Activated CD4-positive, alpha-beta T cell treated with anti-CD3 and anti-CD28 coated beads for 48 hours (primary cell): ENCODE measurements around the gene RNF213.

Experiments
- DNase-seq: peaks from one replicate; pipeline ENCODE4 v3.0.0-alpha.2; 2020

The RNF213 gene

DNA sequence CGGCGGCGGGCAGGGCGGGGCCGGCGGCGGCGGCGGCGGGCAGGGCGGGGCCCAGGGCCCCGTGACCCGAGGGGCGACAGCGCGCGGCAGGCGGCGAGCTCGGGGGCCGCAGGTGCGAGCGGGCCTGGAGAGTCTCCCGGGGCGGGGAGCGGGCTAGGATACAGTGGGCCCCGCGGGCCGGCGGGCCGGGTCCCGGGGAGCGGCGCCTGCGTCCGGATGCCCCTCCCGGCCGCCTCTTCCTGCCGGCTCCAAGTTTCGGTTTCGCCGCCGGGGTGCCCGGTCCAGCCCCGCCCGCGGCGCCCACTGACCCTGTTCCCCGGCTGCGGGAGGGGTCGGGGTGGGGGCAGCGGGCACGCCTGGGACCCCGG is at the start of gene RNF213:
Gene RNF213, plus strand, starts transcription at position 62 of the 368 bp plus-strand sequence. CDS start 2,830 bp downstream, outside the sequence.
- DNase-seq, result peak; percentile 61

GRCh38 chr17:80212109-80212508 is 48.5 kb upstream of the RNF213 start:
- DNase-seq, result no peak

DNA sequence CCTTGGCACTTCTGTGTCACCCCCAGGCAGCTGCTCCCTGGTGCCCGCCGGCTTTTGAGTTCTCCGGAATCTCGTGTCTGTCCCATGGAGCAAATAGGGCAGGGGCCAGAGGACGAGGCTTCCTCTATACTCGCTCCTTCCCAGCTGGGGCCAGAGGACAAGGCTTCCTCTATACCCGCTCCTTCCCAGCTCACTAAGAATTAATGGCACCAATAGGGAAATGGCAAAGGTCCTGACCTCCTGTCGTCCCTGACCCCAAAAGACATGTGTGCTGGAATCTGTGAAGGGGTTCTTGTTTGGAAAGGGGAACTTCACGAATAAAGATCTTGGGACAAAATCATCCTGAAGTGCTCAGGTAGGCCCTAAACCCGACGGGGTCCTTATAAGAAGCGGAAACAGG is 48.1 kb upstream of the RNF213 start:
- DNase-seq, result no peak

DNA sequence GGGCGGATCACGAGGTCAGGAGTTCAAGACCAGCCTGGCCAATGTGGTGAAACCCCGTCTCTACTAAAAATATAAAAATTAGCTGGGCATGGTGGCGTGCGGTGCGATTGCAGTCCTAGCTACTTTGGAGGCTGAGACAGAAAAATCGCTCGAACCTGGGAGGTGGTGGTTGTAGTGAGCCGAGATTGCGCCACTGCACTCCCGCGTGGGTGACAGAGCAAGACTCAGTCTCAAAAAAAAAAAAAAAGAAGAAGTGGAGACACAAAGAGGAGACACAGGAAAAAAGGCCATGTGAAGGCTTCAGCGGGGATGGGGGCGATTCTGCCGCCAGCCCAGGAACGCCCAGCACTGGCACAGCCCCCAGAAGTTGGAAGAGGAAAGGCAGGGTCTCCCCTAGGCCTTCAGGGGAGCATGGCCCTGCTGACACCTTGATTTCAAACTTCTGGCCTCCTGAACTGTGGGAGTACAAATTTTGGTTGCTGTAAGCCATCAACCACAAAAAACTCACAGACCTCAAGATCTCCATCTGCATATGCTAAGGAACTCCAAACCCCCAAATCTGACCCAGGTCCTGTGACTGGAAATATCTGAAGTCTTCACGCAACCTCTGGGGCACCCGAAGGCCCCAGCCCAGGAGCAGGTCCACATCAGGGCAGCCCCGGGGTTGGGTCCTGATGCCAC is 47.5 kb upstream of the RNF213 start:
- DNase-seq, result no peak

DNA sequence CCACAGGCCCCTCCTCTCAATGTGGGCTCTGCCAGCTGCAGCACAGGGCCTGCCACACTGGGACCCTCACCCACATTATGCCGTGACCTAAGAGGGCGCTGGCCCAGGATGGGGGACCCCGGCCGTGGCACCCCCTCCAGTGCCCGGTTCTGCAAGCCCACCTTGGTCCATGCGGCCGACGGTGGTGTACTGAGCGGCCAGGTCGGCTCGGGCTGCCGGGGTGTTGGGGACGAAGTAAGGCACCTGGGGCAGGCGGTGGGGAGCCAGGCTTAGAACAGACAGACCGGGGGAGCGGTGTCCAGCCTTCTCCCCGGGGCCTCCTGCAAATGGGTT is 47.0 kb upstream of the RNF213 start:
- no peak for DNase-seq

DNA sequence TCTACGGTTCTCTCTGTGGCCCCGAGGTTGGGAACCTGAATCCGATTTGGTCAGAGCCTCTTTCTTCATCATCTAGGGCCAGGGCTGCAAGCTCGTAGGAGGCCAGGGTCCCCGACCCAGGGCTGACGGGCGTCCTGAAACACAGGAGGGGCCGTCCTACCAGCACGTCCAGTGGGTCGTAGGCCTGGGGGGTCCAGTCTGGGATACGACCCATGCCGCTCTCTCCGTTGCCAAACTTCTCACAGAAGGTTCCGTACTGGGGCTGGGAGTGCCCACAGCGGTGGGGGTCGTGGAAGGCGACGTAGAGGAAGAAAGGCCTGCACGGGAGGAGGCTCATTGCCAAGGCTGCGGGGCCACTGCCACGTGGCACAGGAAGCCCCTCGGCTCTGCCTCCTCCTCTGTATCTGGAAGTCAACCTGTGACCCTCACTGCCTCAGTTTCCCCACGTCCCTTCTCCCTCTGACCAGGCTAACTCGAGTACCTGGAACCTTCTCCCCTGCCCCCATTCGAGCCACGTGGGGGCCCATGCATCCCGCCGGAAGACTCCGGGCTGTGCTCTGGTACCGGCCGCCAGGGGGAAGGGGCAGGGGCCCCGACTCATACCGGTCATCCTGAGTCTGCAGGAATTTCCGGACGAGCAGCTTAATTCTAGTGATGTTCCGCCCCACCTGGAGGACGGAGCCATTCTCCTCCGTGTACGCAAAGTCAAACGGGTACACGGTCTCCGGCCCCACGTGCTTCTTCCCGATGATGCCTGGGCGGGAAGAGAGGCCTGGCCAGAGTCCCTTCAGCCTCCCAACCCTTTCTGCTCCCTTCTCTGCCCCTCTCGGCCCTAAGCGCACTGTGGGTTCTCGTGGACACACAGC is 46.4 kb upstream of the RNF213 start:
- DNase-seq, result no peak

DNA sequence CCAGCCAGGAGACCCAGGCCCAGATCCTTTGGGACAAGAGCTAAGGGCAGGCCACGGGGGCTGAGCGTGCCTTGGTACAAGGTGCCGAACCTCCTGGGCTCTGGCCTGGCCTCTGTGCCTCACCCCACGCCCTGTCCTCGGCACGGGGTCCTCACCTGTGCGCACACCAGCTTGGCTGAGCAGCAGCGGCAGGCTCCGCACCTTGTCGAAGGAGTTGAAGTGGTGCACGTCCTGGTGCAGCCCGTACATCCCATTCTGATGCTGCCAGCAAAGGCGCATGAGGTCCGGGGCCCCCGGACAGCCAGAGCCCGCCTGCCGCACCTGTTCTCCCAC is 45.8 kb upstream of the RNF213 start:
- DNase-seq, result no peak

DNA sequence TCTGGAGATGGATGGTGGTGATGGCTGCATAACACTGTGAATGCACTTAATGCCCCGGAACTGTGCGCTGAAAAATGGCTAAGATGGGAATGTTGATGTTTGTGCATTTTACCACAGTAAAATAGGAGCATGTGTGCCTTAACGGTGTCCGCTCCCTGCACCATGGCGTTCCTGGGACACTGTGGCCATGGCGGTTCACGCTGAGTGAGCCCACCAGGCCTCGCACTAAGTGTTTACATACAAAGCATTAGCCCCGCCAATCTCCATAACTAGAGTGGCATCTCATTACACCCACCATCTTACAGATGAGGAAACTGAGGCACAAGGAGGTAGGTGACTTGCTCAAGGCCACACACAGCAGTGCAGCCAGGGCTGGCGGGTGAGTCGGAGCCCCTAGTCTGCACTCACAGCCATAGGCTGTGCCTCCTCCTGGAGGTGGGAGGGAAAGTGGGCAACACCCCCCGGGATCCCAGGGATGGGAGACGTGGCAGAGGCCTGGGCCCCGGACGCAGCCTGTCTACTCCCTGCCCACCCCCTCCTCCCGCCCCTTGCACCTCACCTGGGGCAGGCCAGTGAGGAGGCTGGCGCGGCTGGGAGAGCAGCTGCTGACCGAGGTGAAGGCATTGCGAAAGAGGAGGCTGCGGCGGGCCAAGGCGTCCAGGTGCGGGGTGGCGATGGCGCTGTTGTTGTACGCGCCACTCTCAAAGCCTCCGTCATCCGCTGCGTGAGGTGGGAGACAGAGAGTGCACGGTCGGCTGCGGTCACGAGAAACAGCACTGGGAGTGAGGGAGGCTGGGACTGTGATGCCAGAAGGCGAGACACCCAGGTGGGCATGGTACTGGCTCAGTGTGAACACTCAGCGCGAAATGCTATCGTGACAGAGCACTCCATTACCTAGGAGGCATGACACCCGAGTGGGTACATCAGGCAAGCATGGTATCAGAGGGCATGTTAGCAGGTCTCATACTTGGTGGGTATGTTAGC is 43.9 kb upstream of the RNF213 start:
- DNase-seq, result no peak

GRCh38 chr17:80217703-80218362 is 42.8 kb upstream of the RNF213 start:
- no peak for DNase-seq

DNA sequence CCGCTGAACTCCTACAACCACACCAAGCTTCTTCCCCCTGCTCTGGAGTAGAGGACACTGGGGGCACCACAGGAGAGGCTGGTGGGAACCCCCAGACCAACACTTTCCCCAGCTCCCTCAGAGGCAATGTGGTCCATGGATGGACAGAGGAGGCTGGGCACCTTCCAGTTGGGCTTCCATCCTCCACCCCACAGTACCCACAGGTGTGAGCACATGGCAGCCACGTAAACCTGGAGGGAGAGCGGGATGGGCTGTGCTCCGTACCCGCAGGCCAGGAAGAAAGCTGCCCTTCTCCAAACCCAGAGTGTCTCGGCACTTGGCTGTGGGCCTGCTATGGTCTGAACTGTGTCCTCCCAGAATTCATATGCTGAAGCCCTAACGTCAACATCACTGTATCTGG is 42.3 kb upstream of the RNF213 start:
- DNase-seq, result no peak

DNA sequence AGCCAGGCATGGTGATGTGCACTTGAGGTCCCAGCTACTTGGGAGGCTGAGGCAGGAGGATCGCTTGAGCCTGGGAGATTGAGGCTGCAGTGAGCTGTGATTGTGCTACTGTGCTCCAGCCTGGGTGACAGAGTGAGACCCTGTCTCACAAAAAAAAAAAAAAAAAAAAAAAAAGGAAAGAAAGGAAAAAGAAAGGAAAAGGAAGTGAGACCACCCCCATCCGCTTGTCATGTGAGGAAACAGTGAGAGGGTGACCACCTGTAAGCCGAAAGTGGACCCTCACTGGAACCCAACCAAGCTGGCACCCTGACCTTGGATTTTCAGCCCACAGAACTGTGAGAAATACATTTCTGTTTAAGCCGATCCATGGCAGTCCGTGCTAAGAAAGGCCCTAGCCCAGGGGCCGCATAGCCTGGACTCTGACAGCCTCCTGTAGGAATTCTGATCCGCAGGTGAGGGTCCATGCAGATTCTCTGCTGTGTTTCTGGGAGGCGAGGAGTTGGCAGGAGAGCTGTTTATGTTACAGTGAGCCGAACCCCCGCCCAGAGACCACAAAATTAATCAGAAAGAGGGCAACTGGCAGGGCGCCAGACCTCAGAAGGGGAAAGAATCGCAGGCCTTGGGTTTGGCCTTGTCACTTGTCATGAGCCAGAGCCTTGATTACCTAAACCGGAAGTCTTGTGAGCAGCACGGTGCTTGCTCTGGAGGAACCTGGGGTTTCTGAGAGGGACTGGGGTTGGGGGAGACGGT is 41.5 kb upstream of the RNF213 start:
- DNase-seq, result peak; percentile 96

GRCh38 chr17:80219763-80220053 is 40.9 kb upstream of the RNF213 start:
- DNase-seq, result no peak

DNA sequence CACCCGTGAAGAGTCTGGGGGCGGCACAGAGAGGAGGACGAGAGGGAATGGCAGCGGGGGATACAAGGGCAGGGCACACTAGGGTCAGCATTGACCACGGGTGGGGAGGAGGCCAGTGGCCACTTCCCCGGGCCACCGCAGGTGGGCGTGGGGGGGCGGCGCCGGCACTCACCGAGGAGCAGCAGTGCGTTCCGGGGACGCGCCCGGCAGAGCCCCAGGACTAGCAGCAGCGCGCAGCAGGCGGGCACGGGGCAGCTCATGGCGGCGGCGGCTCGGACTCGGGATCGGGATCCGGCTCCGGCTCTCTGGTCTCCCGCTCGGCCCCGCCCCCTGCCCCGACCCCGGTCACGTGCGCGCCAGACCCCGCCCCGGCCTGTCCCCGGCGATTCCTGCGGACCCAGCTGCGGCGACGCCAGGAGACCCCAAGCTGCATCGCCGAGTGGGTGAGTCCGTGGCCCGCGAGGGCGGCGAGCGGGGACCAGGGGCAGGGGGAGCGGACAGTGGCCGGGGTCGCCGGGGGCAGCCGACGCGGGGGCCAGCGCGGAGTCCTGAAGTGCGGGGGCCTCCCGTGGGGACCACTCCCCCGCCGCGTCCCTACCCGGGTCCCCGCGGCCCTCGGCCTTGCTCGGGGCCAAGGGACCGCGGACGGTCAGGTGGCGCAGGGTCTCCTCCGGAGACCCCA is 40.5 kb upstream of the RNF213 start, which contains the start of the genes SGSH and SLC26A11:
Gene SGSH, minus strand, starts transcription at position 280 of the 682 bp plus-strand sequence. Its CDS starts 20 bp downstream, at position 260.
Gene SLC26A11, plus strand, starts transcription at position 374 of the 682 bp plus-strand sequence. CDS start 1,134 bp downstream, outside the sequence.
- peak; percentile 83 for DNase-seq

- DNase-seq, result peak; percentile 18
Measured at GRCh38 chr17:80220736-80221215, 39.9 kb upstream of the RNF213 start.

DNA sequence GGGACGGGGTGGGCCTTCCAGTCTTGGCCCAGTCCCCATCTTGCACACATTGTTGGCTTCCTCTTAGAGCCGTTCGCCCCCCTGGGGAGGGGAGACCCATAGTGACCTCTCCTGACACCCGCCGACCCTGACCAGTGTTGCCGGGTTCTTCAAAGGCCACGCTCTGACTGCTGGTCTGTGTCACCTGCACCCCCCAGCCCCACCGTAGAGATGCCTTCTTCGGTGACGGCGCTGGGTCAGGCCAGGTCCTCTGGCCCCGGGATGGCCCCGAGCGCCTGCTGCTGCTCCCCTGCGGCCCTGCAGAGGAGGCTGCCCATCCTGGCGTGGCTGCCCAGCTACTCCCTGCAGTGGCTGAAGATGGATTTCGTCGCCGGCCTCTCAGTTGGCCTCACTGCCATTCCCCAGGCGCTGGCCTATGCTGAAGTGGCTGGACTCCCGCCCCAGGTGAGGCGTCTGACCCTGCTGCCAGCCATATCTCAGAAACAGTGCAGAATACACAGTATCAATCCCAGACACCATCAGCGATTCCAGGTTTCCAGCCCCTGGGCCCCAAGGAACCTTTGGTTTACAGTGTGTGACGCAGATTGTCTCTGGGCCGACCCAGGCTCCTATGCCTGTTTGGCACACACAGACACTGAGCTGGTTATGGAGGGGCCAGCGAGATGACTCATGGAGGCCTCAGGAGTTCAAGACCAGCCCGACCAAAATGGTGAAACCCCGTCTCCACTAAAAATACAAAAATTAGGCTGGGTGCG is 39.1 kb upstream of the RNF213 start:
- no peak for DNase-seq

- DNase-seq, result no peak
Measured at GRCh38 chr17:80222376-80223141, 38.1 kb upstream of the RNF213 start.

GRCh38 chr17:80223142-80223815 is 37.4 kb upstream of the RNF213 start:
- DNase-seq, result no peak

GRCh38 chr17:80223838-80224497 is 36.7 kb upstream of the RNF213 start:
- no peak for DNase-seq
